Neural progenitor cell (in vitro differentiated cells): Measurements from ENCODE around the gene ST13.

Experiments used
- EZH2 ChIP-seq: fragments of 200-600 bp; sonication (generic); IDR thresholded peaks from 2 replicates; pipeline ENCODE4 v1.6.1; 2017; ENCODE audit warnings: antibody characterized with exemption, mild to moderate bottlenecking, moderate library complexity
- TF ChIP-seq, protein P1 (sequence below): fragments of 200-600 bp; sonication (generic); IDR thresholded peaks from 2 replicates; pipeline ENCODE4 v1.5.1; 2017; ENCODE audit warnings: antibody characterized with exemption, mild to moderate bottlenecking

DNA sequence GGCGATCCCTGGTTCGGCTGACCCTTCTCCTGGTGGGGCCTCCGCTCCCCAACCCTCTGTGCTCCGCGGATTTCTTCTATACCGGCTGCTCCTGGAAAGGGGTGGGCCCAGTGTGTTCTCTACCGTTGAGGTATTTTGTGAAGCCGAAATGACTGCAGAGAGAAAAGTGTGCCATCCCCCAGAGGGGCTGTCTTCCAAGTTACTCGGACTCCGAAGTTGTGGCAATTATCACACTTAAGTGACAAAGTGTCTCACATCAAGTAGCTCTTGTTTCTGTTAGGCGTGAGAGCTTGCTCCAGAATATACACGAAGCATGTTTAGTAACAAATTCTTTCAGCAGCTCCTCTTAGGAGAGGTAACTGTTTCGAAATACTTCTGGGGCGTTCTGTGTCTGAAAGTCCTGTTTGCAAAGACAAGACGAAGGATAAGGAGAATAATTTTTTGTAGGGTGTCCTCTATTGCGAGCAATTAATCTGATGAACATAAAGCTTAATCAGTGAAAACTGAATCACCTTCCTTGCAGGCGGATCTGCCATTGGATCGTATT lies 943 bp upstream of the ST13 start:
- TF ChIP-seq, protein P1, sequence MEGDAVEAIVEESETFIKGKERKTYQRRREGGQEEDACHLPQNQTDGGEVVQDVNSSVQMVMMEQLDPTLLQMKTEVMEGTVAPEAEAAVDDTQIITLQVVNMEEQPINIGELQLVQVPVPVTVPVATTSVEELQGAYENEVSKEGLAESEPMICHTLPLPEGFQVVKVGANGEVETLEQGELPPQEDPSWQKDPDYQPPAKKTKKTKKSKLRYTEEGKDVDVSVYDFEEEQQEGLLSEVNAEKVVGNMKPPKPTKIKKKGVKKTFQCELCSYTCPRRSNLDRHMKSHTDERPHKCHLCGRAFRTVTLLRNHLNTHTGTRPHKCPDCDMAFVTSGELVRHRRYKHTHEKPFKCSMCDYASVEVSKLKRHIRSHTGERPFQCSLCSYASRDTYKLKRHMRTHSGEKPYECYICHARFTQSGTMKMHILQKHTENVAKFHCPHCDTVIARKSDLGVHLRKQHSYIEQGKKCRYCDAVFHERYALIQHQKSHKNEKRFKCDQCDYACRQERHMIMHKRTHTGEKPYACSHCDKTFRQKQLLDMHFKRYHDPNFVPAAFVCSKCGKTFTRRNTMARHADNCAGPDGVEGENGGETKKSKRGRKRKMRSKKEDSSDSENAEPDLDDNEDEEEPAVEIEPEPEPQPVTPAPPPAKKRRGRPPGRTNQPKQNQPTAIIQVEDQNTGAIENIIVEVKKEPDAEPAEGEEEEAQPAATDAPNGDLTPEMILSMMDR: no peak
- TF ChIP-seq EZH2: no peak
